ENCODE measurements around the gene HAND2.

DNA sequence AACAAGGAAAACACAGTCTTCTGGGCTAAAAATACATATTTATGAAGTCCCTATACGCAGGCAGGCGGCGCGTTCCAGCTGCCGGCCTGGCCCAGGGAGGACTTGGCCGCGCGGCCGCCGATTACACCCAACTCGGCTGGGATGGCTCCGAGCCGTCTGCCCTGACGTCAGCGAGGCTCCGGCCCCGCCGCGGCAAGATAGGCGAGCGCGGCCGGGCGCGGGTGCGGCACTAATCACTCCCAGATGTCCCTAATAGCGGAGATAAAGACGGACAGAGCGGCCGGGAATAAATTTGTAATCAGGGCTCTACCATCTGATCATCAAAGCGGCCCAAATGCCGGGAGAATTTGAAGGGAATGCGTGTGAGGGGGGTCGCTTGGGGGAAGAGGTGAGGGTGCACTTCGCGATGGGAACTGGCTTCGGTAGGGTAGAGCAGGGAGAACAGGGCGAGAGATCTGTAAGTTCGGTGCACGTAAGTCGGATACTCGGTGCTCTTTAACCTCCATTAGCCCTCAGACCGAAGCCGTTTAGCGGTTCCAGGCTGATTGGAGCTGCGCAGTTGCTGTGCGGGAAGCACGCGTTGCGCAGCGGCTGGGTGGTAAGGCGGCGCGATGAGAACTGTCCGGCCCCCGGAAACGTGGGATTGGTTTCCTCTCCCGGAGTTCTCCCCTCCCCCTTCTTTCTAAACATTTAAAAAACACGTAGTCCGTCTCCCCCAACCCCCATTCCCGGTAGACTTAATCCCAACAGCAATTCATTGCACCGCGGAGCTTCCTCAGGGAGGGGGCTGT is 7.7 kb downstream of the HAND2 start:
- TF ChIP-seq, protein P1, sequence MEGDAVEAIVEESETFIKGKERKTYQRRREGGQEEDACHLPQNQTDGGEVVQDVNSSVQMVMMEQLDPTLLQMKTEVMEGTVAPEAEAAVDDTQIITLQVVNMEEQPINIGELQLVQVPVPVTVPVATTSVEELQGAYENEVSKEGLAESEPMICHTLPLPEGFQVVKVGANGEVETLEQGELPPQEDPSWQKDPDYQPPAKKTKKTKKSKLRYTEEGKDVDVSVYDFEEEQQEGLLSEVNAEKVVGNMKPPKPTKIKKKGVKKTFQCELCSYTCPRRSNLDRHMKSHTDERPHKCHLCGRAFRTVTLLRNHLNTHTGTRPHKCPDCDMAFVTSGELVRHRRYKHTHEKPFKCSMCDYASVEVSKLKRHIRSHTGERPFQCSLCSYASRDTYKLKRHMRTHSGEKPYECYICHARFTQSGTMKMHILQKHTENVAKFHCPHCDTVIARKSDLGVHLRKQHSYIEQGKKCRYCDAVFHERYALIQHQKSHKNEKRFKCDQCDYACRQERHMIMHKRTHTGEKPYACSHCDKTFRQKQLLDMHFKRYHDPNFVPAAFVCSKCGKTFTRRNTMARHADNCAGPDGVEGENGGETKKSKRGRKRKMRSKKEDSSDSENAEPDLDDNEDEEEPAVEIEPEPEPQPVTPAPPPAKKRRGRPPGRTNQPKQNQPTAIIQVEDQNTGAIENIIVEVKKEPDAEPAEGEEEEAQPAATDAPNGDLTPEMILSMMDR (IDR thresholded peaks at IDR 0.05), result no peak
- no peak for TF ChIP-seq POLR2A (IDR thresholded peaks at IDR 0.05)
